ENCODE results near the gene DIAPH2. TPM values are rescaled to one million over a fixed set of nuclear protein-coding genes. Genes with fewer than 3 reads are reported as not detected.
"Not testable (repeated sequence)": the region's sequence is repeated elsewhere in the genome, so short reads cannot be mapped to it uniquely, and the experiment has no call there.

Gene DIAPH2
- total RNA-seq, 2 experiments from 2014 or later = 13.7 to 13.9 TPM

DNA sequence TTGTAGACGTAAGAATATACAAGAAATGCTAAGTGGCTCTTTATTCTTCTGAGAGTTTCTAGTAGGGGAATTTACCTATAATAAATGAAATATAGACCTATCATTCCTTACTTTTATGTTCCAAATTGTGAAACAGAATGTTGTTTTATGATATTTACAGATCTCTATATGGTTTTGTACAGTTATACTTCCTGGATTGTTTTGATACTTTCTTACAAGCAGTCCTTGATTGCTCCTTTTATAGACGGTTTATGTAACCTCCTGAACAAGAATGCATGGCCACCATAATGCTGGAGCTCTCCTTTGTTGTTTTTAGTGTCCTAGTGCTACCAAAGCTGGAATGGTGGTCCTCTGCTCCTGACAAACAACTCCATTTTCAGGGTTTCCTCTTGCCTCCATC is 107.4 kb downstream of the DIAPH2 start:
- Mint-ChIP-seq H3K4me3 (no peak overlapping the region), H3K36me3 (no peaks in the 10 kb centered on the region), H3K9me3 (no peaks in the 10 kb centered on the region), H3K27me3 (no peaks in the 10 kb centered on the region), H3K27ac (no peak overlapping the region), H3K4me1 (no peaks in the 10 kb centered on the region)
- no peak for ATAC-seq (ENCODE audit: low read depth)
- DNase-seq = no peak
- POLR2A ChIA-PET = no interaction called here

DNA sequence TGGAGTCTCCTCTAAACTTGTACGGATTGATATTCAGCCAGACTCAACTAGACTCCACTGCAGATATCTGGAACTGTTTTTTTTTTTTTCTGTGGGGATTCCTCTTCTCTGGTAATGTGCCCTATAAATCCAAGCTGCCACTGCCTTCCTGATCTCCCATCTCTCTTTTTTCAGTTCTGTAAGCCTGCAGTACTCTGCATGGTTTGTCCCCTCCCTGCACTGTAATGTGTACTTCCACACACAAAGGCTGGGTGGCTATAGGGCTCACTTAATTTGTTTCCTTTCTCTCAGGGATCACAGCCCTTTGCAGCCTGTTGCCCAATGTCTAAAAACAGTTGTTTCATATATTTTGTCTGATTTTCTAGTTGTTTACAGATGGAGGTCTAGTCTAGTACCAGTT is 114.3 kb downstream of the DIAPH2 start:
- Mint-ChIP-seq H3K9me3 (no peaks in the 10 kb centered on the region), H3K27ac (no peak overlapping the region), H3K27me3 (no peaks in the 10 kb centered on the region), H3K4me1 (no peaks in the 10 kb centered on the region), H3K36me3 (peaks cover 2% of the 10 kb centered on the region), H3K4me3 (no peak overlapping the region)
- POLR2A ChIA-PET = no interaction called here
- no peak for ATAC-seq (ENCODE audit: low read depth)
- DNase-seq = no peak

DNA sequence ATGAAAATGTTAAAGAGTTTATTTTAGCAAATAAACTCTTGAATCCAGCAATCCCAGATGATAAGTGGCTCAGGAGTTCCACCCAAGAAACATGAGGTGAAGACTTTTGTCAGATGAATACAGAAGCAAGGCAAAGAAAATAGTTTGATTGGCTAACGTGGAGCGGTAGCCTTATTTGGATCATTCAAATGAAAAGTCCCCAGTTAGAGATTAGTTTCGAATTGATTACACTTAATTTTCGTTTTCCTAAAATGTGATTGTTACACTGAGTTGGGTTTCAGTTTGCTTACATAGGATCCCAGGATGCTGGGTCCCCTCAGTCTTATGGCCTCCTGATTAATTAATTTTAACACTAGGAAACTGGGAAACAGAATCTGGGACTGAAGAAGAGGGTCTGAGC is 122.7 kb downstream of the DIAPH2 start:
- no peaks in the 10 kb centered on the region for H3K9me3 Mint-ChIP-seq
- no peaks in the 10 kb centered on the region for H3K27me3 Mint-ChIP-seq
- H3K36me3 Mint-ChIP-seq = peaks cover under 1% of the 10 kb centered on the region
- no peak for DNase-seq
- POLR2A ChIA-PET = no interaction called here
- no peak overlapping the region for H3K4me3 Mint-ChIP-seq
- no peaks in the 10 kb centered on the region for H3K4me1 Mint-ChIP-seq
- ATAC-seq (ENCODE audit: low read depth) = no peak
- H3K27ac Mint-ChIP-seq = no peak overlapping the region

DNA sequence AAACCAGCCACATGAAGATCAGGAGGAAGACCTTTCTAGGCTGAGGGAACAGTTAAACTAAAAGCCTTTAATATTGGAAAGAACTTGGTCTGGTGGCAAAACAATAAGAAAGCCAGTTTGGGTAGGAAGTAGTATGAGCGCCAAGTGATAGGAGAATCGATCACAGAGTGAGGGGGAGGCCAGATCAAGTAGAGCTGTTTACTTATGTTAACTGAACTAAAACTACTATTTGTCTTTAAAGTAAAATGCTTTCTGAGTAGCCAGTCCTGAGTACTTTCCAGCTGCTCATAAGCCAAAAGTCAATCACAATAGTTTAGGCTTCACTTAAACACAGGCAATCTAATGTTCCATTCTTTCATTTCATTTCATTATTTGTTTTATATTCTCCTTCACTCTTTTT is 136.3 kb downstream of the DIAPH2 start:
- no peaks in the 10 kb centered on the region for H3K4me1 Mint-ChIP-seq
- H3K27ac Mint-ChIP-seq = no peak overlapping the region
- no peaks in the 10 kb centered on the region for H3K27me3 Mint-ChIP-seq
- no peaks in the 10 kb centered on the region for H3K9me3 Mint-ChIP-seq
- H3K36me3 Mint-ChIP-seq = peaks cover 5% of the 10 kb centered on the region
- ATAC-seq (ENCODE audit: low read depth) (no peak), DNase-seq (no peak)
- POLR2A ChIA-PET = no interaction called here
- no peak overlapping the region for H3K4me3 Mint-ChIP-seq

DNA sequence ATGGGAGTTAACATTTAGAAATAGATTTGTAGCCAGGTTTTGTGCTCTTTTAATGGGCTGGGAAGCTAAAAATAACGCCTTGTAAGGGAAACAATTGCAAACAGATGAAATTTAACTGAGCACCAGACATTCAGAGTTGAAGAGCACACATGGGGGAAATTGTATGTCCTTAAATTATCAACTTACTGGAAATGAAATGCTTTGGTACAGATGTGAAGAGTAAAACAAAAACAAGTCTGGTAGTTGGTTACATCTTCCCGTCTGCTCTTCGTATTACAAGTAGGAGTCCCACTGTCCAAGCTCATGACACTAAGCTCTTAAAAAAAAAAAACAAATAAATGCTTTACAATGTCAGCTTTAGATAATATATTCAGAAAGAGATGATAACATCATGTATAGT is 139.5 kb downstream of the DIAPH2 start:
- Mint-ChIP-seq H3K27ac (no peak overlapping the region), H3K4me3 (no peak overlapping the region), H3K9me3 (no peaks in the 10 kb centered on the region), H3K36me3 (no peaks in the 10 kb centered on the region), H3K27me3 (no peaks in the 10 kb centered on the region), H3K4me1 (no peaks in the 10 kb centered on the region)
- no peak for DNase-seq
- ATAC-seq (ENCODE audit: low read depth) = no peak
- POLR2A ChIA-PET = no interaction called here

DNA sequence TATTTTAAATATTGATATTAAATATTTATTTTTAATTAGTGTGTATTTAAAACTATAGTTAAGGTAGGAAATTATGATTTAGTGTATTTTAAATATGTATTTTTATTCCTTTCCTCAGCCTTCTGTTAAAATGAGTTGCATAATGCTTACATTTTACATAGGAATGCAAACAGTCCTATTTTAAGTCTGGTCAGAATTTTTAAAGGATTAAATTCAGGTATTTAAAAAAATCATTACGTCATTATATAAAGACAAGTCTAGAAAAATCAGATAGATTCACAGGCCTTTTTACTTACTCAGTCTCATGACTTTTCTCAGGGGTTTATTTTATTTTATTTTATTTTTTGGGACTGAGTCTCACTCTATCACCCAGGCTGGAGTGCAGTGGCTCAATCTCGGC is 148.7 kb downstream of the DIAPH2 start:
- no peaks in the 10 kb centered on the region for H3K36me3 Mint-ChIP-seq
- no peaks in the 10 kb centered on the region for H3K27me3 Mint-ChIP-seq
- no peaks in the 10 kb centered on the region for H3K9me3 Mint-ChIP-seq
- ATAC-seq (ENCODE audit: low read depth) = no peak
- no peak overlapping the region for H3K27ac Mint-ChIP-seq
- no peak for DNase-seq
- POLR2A ChIA-PET = no interaction called here
- no peak overlapping the region for H3K4me3 Mint-ChIP-seq
- no peaks in the 10 kb centered on the region for H3K4me1 Mint-ChIP-seq

DNA sequence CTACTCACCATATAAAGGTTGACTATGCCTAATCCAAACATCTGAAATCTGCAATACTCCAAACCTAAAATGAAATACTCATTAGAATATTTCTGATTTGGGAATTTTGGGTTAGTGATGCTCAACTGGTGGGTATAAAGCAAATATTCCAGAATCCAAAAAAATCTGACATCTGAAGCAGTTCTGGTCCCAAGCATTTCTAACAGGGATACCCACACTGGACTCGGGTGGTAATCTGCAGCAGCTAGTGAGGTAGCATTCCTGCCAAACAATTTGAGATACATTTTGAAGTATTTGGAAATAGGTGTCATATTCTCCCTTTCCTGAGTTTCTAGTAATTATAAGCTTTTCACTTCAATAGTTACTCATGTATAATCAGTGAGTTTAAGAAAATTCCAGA is 149.5 kb downstream of the DIAPH2 start:
- no peaks in the 10 kb centered on the region for H3K27me3 Mint-ChIP-seq
- H3K27ac Mint-ChIP-seq = no peak overlapping the region
- no peaks in the 10 kb centered on the region for H3K9me3 Mint-ChIP-seq
- no peak overlapping the region for H3K4me3 Mint-ChIP-seq
- H3K4me1 Mint-ChIP-seq = no peaks in the 10 kb centered on the region
- POLR2A ChIA-PET = no interaction called here
- no peaks in the 10 kb centered on the region for H3K36me3 Mint-ChIP-seq
- ATAC-seq (ENCODE audit: low read depth) (no peak), DNase-seq (no peak)

DNA sequence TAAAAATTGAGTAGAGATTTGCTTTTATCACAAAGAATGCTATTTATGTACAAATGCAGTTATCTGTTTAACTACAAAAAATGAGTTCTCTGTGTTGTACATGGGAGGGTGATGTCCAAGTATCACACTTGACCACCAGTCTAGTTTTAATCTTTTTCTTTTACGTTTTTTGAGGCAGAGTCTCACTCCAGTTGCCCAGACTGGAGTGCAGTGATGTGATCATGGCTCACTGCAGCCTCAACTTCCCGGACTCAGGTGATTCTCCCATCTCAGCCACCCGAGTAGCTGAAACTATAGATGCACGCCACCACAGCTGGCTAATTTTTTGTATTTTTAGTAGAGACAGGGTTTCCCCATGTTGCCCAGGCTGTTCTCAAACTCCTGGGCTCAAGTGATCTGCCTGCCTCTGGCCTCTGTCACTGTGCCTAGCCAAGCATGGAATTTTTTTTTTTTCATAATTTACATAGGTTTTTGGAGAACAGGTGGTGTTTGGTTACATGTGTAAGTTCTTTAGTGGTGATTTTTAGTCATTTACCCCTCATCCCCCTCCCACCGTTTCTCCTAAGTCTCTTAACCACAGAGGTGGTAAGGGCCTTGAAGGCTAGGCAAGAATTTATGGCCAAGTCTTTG is 151.1 kb downstream of the DIAPH2 start:
- DNase-seq = no peak
- Mint-ChIP-seq H3K27ac (no peak overlapping the region), H3K36me3 (no peaks in the 10 kb centered on the region), H3K4me1 (no peaks in the 10 kb centered on the region), H3K9me3 (no peaks in the 10 kb centered on the region), H3K27me3 (no peaks in the 10 kb centered on the region), H3K4me3 (no peak overlapping the region)
- POLR2A ChIA-PET = interaction anchor here (0.6 kb wide), 1 partner anchor 65 kb away, joined by 4 read pairs; no protein-coding TSS in a partner anchor
- no peak for ATAC-seq (ENCODE audit: low read depth)

DNA sequence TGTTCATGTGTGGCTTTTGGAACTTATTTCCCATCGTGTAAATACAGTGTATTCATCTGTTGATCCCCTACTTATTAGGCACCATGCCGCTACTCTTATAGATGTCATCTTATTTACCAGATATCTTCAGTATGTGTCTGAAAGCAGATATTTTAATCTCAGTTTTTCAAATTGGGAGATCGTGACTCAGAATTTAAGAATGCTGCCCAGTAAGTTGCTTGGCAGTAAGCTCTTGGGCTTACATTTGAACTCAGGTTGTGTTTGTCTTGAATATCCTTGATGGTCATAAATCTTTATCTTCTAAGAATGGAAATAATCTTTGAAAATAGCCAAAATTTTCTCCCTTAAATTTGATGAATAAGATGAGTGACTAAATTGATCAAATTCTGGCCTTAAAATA is 153.2 kb downstream of the DIAPH2 start:
- Mint-ChIP-seq H3K9me3 (no peaks in the 10 kb centered on the region), H3K27ac (no peak overlapping the region), H3K4me3 (no peak overlapping the region), H3K27me3 (no peaks in the 10 kb centered on the region), H3K4me1 (no peaks in the 10 kb centered on the region), H3K36me3 (no peaks in the 10 kb centered on the region)
- DNase-seq = no peak
- POLR2A ChIA-PET = no interaction called here
- ATAC-seq (ENCODE audit: low read depth) = no peak

DNA sequence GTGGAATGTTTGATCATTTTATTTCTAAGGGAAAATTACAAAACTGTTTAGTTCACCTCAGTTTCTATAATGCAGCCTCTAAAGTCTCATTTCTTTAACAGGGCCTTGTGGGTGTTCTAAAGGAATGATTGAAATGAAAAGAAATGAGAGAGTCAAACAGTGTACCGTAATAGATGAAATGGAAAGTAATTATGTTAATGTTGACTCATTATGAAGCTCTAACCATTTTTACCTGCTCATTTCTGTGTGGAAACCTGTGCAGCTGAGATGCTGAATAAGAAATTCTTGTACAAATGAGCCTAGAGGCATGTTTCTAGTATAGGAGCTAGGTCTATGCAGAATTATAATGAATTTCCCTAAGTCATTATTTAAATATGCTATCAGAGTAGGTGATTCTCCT is 153.9 kb downstream of the DIAPH2 start:
- Mint-ChIP-seq H3K4me3 (no peak overlapping the region), H3K36me3 (no peaks in the 10 kb centered on the region), H3K9me3 (no peaks in the 10 kb centered on the region), H3K27ac (no peak overlapping the region), H3K4me1 (no peaks in the 10 kb centered on the region), H3K27me3 (no peaks in the 10 kb centered on the region)
- ATAC-seq (ENCODE audit: low read depth) (no peak), DNase-seq (no peak)
- POLR2A ChIA-PET = no interaction called here

DNA sequence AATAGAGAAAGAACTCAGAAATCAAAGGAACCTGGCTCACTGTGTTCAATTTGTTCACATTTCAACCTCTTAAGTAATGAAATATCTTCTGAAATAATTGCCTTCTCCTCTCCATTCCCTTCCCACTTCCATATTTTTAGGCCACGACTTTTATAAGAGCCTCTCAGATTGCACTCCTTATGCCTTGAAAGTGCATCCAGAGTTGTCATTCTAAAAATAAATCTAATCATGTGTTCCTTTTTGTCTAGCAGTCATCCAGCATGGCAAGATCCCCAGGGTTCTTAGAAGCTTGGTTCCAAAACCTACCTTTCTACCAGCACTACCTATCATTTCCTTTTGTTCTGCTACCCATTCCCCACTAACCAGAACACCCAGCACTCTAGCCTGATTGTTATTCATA is 156.7 kb downstream of the DIAPH2 start:
- no peak overlapping the region for H3K4me3 Mint-ChIP-seq

DNA sequence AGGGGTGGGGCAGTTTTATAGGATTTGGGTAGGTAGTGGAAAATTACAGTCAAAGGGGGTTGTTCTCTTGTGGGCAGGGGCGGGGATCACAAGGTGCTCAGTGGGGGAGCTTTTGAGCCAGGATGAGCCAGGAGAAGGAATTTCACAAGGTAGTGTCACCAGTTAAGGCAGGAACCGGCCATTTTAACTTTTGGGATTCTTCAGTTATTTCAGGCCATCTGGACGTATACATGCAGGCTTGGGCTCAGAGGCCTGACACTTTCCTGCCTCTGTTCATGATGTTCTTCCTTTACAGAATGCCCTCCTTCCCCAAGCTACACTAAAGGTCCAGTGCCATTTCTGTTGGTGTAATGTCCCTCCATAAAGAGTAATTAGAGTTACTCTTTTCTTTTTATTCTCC is 157.2 kb downstream of the DIAPH2 start:
- H3K4me3 Mint-ChIP-seq; H3K4me1 Mint-ChIP-seq; DNase-seq; H3K27me3 Mint-ChIP-seq; POLR2A ChIA-PET; H3K36me3 Mint-ChIP-seq; H3K9me3 Mint-ChIP-seq; H3K27ac Mint-ChIP-seq; ATAC-seq (ENCODE audit: low read depth): not testable (repeated sequence)

More for the DNA sequence above, 156.7 kb downstream of the DIAPH2 start:
- Mint-ChIP-seq H3K27me3 (no peaks in the 10 kb centered on the region), H3K36me3 (no peaks in the 10 kb centered on the region), H3K27ac (no peak overlapping the region), H3K9me3 (no peaks in the 10 kb centered on the region), H3K4me1 (no peaks in the 10 kb centered on the region)
- DNase-seq = no peak
- ATAC-seq (ENCODE audit: low read depth) = no peak
- POLR2A ChIA-PET = no interaction called here

DNA sequence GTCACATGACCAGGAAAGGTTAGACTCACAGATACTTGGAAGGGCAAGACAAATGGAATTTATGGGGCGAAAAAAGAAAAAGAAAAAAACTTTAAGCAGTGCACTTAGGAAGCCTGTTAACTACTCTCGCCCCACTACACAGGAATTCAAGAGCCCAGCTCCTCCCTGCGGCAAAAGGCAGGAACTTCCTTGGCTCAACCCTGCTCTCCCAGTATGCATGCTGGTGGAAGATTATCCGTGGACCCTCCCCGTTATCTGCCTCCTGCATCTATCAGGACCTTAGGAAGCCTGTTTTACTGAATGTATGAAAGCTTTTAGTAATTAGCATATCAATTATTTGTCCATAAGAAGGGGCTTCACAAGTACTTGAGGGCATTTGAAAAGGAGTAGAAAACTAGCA is 158.9 kb downstream of the DIAPH2 start:
- no peak overlapping the region for H3K4me3 Mint-ChIP-seq
- no peak for ATAC-seq (ENCODE audit: low read depth)
- no peak overlapping the region for H3K27ac Mint-ChIP-seq
- H3K36me3 Mint-ChIP-seq = peaks cover under 1% of the 10 kb centered on the region
- no peaks in the 10 kb centered on the region for H3K9me3 Mint-ChIP-seq
- no peaks in the 10 kb centered on the region for H3K27me3 Mint-ChIP-seq
- POLR2A ChIA-PET = no interaction called here
- DNase-seq = no peak
- no peaks in the 10 kb centered on the region for H3K4me1 Mint-ChIP-seq

DNA sequence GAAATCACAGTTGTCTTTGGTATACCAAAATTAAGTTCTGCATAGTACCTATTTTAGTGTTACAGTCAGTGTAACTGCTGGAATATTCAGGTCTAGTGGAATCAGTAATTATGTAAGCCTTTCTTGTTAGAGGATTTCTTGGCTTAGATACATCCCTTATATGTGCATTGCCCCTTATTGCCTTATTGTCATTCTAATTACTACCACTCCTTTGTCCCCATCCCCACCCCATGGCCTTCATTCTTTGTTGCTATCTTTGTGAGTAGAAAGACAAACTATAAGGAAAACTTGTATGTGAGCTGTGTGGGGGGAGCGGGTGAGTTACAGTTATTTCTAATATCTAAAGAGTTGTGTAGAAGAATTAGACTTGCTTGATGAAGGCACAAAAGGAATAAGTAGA is 162.2 kb downstream of the DIAPH2 start:
- Mint-ChIP-seq H3K27me3 (no peaks in the 10 kb centered on the region), H3K27ac (no peak overlapping the region), H3K9me3 (no peaks in the 10 kb centered on the region), H3K36me3 (peaks cover 3% of the 10 kb centered on the region), H3K4me1 (no peaks in the 10 kb centered on the region), H3K4me3 (no peak overlapping the region)
- ATAC-seq (ENCODE audit: low read depth) (no peak), DNase-seq (no peak)
- POLR2A ChIA-PET = no interaction called here

DNA sequence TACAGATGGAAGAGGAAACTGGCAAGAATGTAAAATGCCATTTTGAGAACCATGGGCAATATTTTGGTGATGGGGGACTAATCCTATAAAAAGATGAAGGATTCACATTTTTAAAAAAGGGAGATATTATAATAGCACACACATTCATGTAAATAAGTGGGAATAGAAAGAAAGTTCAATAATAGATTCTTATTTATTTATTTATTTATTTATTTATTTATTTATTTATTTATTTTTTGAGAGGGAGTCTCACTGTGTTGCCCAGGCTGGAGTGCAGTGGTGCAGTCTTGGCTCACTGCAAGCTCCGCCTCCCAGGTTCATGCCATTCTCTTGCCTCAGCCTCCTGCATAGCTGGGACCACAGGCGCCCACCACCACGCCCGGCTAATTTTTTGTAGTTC is 174.8 kb downstream of the DIAPH2 start:
- ATAC-seq (ENCODE audit: low read depth); DNase-seq; H3K36me3 Mint-ChIP-seq; H3K9me3 Mint-ChIP-seq; H3K27me3 Mint-ChIP-seq; H3K27ac Mint-ChIP-seq; H3K4me3 Mint-ChIP-seq; POLR2A ChIA-PET; H3K4me1 Mint-ChIP-seq: not testable (repeated sequence)

Measured in activated naive CD8-positive, alpha-beta T cell treated with anti-CD3 and anti-CD28 coated beads, Interleukin-2, amount 10 ng/mL, durations not matched to agents 7 days and 5 days (primary cell).